ENCODE results near the gene PSMG4.

GRCh38 chr6:3265671-3266070 is 6.9 kb downstream of the PSMG4 start:
- TF ChIP-seq EZH2 (IDR thresholded peaks at IDR 0.05; ENCODE audit: borderline replicate concordance, low read depth, low read length, severe bottlenecking) (no peak), POLR2A (IDR thresholded peaks at IDR 0.05; ENCODE audit: low read depth, low read length) (no peak), CTCF (IDR thresholded peaks at IDR 0.05; ENCODE audit: extremely low read depth in 1 of 2, insufficient read depth in 1 of 2, low read depth in 1 of 2, low read length in 2 of 2) (no peak), POLR2AphosphoS5 (IDR thresholded peaks at IDR 0.05; ENCODE audit: insufficient read depth, low read depth, low read length) (no peak), MYC (IDR thresholded peaks at IDR 0.05; ENCODE audit: low read depth, low read length) (no peak), MAX (IDR thresholded peaks at IDR 0.05; ENCODE audit: insufficient read depth, insufficient read length) (no peak), FOS (IDR thresholded peaks at IDR 0.05; ENCODE audit: borderline replicate concordance, insufficient read depth, low read length) (no peak)
